Heart left ventricle (tissue), 16 donors: Measurements from ENCODE around the gene KRT75. TPM values are rescaled to one million over a fixed set of nuclear protein-coding genes. Genes with fewer than 3 reads are reported as not detected.

Experiments used
- ATAC-seq, 4 donors: fragments of 200-7000 bp; cut with Tn5 transposase; one replicate each; pipeline ENCODE4 v1.9.1; 2020 to 2022; ENCODE audit warnings: moderate library complexity in 4 of 4, mild to moderate bottlenecking in 3 of 4, moderate number of reproducible peaks in 1 of 4
- DNase-seq, 5 donors: peaks; one replicate each; pipeline ENCODE4 v3.0.0-alpha.2; 2020
- H3K27ac ChIP-seq, 12 donors: fragments of 200-600 bp; sonication (generic) in 4 of 12; one replicate each; pipeline versions ENCODE4 v1.5.0 to v1.8.0; 2016 to 2022; ENCODE audit warnings: mild to moderate bottlenecking in 2 of 12
- H3K27me3 ChIP-seq, 9 donors: fragments of 200-600 bp; sonication (generic) in 2 of 9; one replicate each; pipeline versions ENCODE4 v1.5.1 to v1.8.0; 2016 to 2022; ENCODE audit warnings: mild to moderate bottlenecking in 3 of 9
- H3K36me3 ChIP-seq, 9 donors: fragments of 200-600 bp; sonication (generic) in 2 of 9; one replicate each; pipeline versions ENCODE4 v1.5.0 to v1.8.0; 2018 to 2022; ENCODE audit warnings: mild to moderate bottlenecking in 2 of 9
- H3K4me1 ChIP-seq, 12 donors: fragments of 200-600 bp; sonication (generic) in 4 of 12; one replicate each; pipeline versions ENCODE4 v1.5.0 to v1.8.0; 2016 to 2022; ENCODE audit warnings: mild to moderate bottlenecking in 3 of 12
- H3K4me3 ChIP-seq, 12 donors: fragments of 200-600 bp; sonication (generic) in 4 of 12; one replicate each; pipeline versions ENCODE4 v1.5.0 to v1.8.0; 2017 to 2022; ENCODE audit warnings: mild to moderate bottlenecking in 9 of 12, moderate library complexity in 4 of 12
- H3K9me3 ChIP-seq, 12 donors: fragments of 200-600 bp; sonication (generic) in 4 of 12; one replicate each; pipeline versions ENCODE4 v1.5.0 to v1.8.0; 2016 to 2022; ENCODE audit warnings: mild to moderate bottlenecking in 1 of 12
- CTCF ChIP-seq, 12 donors: fragments of 200-600 bp; sonication (generic) in 4 of 12; IDR thresholded peaks; one replicate each; pipeline versions ENCODE4 v1.5.0 to v1.8.0; 2018 to 2022; ENCODE audit warnings: antibody characterized with exemption in 12 of 12, mild to moderate bottlenecking in 5 of 12
- POLR2A ChIP-seq, 2 donors: fragments of 450-650 bp; IDR thresholded peaks; one replicate each; pipeline ENCODE4 v1.6.1; 2017; ENCODE audit warnings: antibody characterized with exemption in 2 of 2, mild to moderate bottlenecking in 2 of 2, moderate library complexity in 2 of 2
- WGBS, 4 donors: extraction: QIAGEN DNeasy Blood & Tissue Kit in 2 of 4; methylation state at CpG; one replicate each; pipeline versions ENCODE4 v1.1.5 to v1.1.7; 2013 to 2018; 5-methylcytosine and 5-hydroxymethylcytosine counted together
- intact Hi-C, 10 donors: fragments of 100-400 bp; cut with DNase I; formaldehyde crosslinking; loops; one replicate each; pipeline versions ENCODE4 v1.11.1 to v1.14.2; 2022
- long read RNA-seq, 3 donors: library from polyadenylated mRNA; unstranded; transcript quantifications; one replicate each; pipeline ENCODE4 v2.0.0, GENCODE V29; 2020 to 2021
- polyA plus RNA-seq, 2 donors: library from polyadenylated mRNA; stranded (reverse); fragments of 200-250 nt; gene quantifications; one replicate each; pipeline ENCODE4 v1.2.3, GENCODE V29; 2013
- total RNA-seq, 9 donors: library from RNA; depleted of rRNA in 2 of 9; stranded (reverse); fragments of >200 nt in 2 of 9; fragmentation: NEBNext Ultra II Directional in 3 of 9; extraction: Animal tissue kit (Norgen Biotek cat#: 25700) in 3 of 9; gene quantifications; one replicate each; pipeline versions ENCODE4 v1.1.0 to v1.2.4, GENCODE V29; 2016 to 2023
- donor health status: ischemic (EF 13 %, LVEDD 7.1; RV severe dilation, severe dysfunction).
- donor health status: healthy with polysubstance abuse.
- donor health status: DM: no; HTN: yes; CAD: no.
- donor health status: DM: no; HTN: no; CAD: no.
- donor health status: ischemic (EF 25% LVEDD 6.9; RV normal size, moderate dysfunction).
- donor health status: ischemic (EF 25% LVEDD 5.7; RV mildly dilated, moderate dysfunction).
- donor health status: healthy.
- donor health status: DM: yes; HTN: yes; CAD: no.
- donor health status: ischemic (EF 35%, LVEDD 5.7; RV mildly dilated, moderate dysfunction).
- donor health status: nonischemic (EF 11% LVEDD 7.7; RV severe dilation, severe dysfunction).
- donor health status: DM: yes; HTN: yes; CAD: no.
- donor health status: PGD.
- donor health status: ischemic (EF 29% LVEDD 5.4; RV normal size, mild dysfunction).
- donor health status: nonischemic (EF 23%, LVEDD 6.1; RV moderate dilation, normal function).

Gene KRT75
- total RNA-seq = not detected
- polyA plus RNA-seq = not detected
- long read RNA-seq, donor 1 = 0 reads
- long read RNA-seq, donor 2 = 0 reads
- long read RNA-seq, donor 3 = 0 reads

- intact Hi-C loops = no loop called here
- no peaks in the 10 kb centered on the region for H3K4me1 ChIP-seq
- H3K9me3 ChIP-seq = no peaks in the 10 kb centered on the region
- peaks cover 0 to 37% (median 0%) of the 10 kb centered on the region in 9 donors for H3K27me3 ChIP-seq
- 82 to 86% (median 84%) methylated on average over 14 to 20 of the region's 20 CpGs for WGBS, 4 donors
- ATAC-seq = no peak
- DNase-seq = no peak
- H3K36me3 ChIP-seq = no peaks in the 10 kb centered on the region
- no peak within 1 kb of the TSS for H3K4me3 ChIP-seq
- H3K27ac ChIP-seq = no peak within 1 kb of the TSS
- TF ChIP-seq CTCF (IDR thresholded peaks at IDR 0.05) (no peak), POLR2A (IDR thresholded peaks at IDR 0.05) (no peak)
Measured at GRCh38 chr12:52434081-52434733, at the start of gene KRT75. Gene KRT75, minus strand, starts transcription at chr12:52434371. Its CDS starts 67 bp downstream, at chr12:52434304.

- intact Hi-C loops = no loop called here
- TF ChIP-seq CTCF (IDR thresholded peaks at IDR 0.05) = no peak
- no peak for TF ChIP-seq POLR2A (IDR thresholded peaks at IDR 0.05)
- peaks cover 0 to 14% (median 0%) of the 10 kb centered on the region in 12 donors for H3K9me3 ChIP-seq
- ATAC-seq = no peak
- DNase-seq = no peak
- H3K27ac ChIP-seq = no peak overlapping the region
- peaks cover 0 to 13% (median 0%) of the 10 kb centered on the region in 9 donors for H3K27me3 ChIP-seq
- H3K4me3 ChIP-seq = no peak overlapping the region
- no peaks in the 10 kb centered on the region for H3K36me3 ChIP-seq
- WGBS, 4 donors = 52 to 61% (median 58%) methylated on average over 3 of the region's 3 CpGs
- H3K4me1 ChIP-seq = no peaks in the 10 kb centered on the region
Measured at GRCh38 chr12:52480073-52480472, 45.9 kb upstream of the KRT75 start.

- H3K27me3 ChIP-seq = peaks cover 0 to 4% (median 0%) of the 10 kb centered on the region in 9 donors
- no peak for TF ChIP-seq POLR2A (IDR thresholded peaks at IDR 0.05)
- TF ChIP-seq CTCF (IDR thresholded peaks at IDR 0.05) = no peak
- intact Hi-C loops = loop anchor here in 1 of 10 donors (2.0 kb wide), 1 partner anchor 27 kb away; no protein-coding TSS in a partner anchor
- no peak overlapping the region for H3K4me3 ChIP-seq
- no peaks in the 10 kb centered on the region for H3K4me1 ChIP-seq
- H3K9me3 ChIP-seq = no peaks in the 10 kb centered on the region
- DNase-seq = no peak
- WGBS, 4 donors = 72 to 96% (median 87%) methylated on average over 2 of the region's 2 CpGs
- no peak overlapping the region for H3K27ac ChIP-seq
- no peak for ATAC-seq
- H3K36me3 ChIP-seq = no peaks in the 10 kb centered on the region
Measured at GRCh38 chr12:52477651-52478050, 43.5 kb upstream of the KRT75 start.

- no peaks in the 10 kb centered on the region for H3K9me3 ChIP-seq
- H3K27me3 ChIP-seq = no peaks in the 10 kb centered on the region
- TF ChIP-seq POLR2A (IDR thresholded peaks at IDR 0.05) (no peak), CTCF (IDR thresholded peaks at IDR 0.05) (no peak)
- H3K36me3 ChIP-seq = no peaks in the 10 kb centered on the region
- no peak for ATAC-seq
- 90 to 96% (median 91%) methylated on average over 2 of the region's 2 CpGs for WGBS, 4 donors
- intact Hi-C loops = no loop called here
- no peak overlapping the region for H3K27ac ChIP-seq
- H3K4me3 ChIP-seq = no peak overlapping the region
- no peaks in the 10 kb centered on the region for H3K4me1 ChIP-seq
- no peak for DNase-seq
Measured at GRCh38 chr12:52474212-52474611, 40.0 kb upstream of the KRT75 start.
